Measurements from ENCODE around the gene SORCS3.

SORCS3 gene

DNA sequence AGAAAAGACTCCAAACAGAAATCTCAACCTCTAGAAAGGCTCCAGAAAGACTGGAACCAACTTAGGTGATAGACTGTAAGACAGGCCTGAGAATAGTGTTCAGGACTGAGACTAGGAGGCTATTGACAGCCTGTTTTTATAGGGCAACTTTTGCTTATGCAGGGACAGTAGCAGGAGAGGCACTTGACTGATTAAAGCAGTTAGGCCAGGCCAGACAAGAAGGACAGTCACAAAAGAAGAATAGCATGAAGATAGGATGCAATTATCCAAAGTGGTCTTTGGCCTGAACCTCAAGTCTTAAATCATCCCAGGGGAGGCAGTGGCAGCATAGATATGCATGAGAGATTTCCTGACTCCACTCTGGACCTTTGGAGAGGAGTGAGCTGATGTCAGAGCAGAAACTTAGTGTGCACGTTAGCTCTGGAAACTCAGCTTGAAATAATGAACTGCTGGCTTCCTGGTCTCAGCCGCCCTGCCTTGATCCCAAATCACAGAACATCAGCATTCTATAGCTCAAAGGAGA, 290.6 kb downstream of the SORCS3 start:
- Histone ChIP-seq H3K4me2 (no peak overlapping the region), H3K27ac (no peak overlapping the region), H2AFZ (ENCODE audit: low read depth) (no peak overlapping the region), H3K4me1 (ENCODE audit: low read depth, poor library complexity, severe bottlenecking) (no peaks in the 10 kb centered on the region), H3K4me3 (IDR thresholded peaks at IDR 0.05; ENCODE audit: insufficient read depth, low read depth, low read length) (no peak overlapping the region), H4K20me1 (ENCODE audit: insufficient read depth) (no peaks in the 10 kb centered on the region), H3K27me3 (ENCODE audit: insufficient read depth, low read depth) (no peaks in the 10 kb centered on the region), H3K79me2 (ENCODE audit: insufficient read depth, low read depth) (no peaks in the 10 kb centered on the region), H3K36me3 (ENCODE audit: insufficient read depth) (no peaks in the 10 kb centered on the region), H3K9ac (no peak overlapping the region)
- TF ChIP-seq, protein P1, sequence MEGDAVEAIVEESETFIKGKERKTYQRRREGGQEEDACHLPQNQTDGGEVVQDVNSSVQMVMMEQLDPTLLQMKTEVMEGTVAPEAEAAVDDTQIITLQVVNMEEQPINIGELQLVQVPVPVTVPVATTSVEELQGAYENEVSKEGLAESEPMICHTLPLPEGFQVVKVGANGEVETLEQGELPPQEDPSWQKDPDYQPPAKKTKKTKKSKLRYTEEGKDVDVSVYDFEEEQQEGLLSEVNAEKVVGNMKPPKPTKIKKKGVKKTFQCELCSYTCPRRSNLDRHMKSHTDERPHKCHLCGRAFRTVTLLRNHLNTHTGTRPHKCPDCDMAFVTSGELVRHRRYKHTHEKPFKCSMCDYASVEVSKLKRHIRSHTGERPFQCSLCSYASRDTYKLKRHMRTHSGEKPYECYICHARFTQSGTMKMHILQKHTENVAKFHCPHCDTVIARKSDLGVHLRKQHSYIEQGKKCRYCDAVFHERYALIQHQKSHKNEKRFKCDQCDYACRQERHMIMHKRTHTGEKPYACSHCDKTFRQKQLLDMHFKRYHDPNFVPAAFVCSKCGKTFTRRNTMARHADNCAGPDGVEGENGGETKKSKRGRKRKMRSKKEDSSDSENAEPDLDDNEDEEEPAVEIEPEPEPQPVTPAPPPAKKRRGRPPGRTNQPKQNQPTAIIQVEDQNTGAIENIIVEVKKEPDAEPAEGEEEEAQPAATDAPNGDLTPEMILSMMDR (conservative IDR thresholded peaks at IDR 0.05; ENCODE audit: low read depth, low read length): no peak

DNA sequence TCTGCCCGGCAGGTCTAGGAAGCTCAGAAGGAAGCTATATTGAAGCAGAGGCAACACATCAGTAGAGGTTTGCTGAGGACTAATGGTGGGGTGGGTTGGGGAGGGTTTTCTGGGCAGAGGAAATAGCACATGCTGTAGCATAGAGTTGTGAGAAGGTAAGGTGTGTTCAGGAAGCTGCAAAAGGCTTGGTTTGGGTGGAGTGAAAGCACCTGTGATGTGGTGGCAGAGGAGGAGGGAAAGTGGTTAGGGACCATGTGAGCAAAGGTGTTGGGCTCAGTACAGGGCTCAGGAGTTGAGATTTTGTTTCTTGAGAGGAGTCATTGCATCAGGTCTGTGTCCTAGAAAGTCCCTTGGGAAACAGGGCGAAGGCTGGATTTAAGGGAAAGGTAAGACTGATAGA, 294.6 kb downstream of the SORCS3 start:
- H3K4me2 ChIP-seq: no peak overlapping the region
- H3K79me2 ChIP-seq (ENCODE audit: insufficient read depth, low read depth): no peaks in the 10 kb centered on the region
- H3K4me1 ChIP-seq (ENCODE audit: low read depth, poor library complexity, severe bottlenecking): no peaks in the 10 kb centered on the region
- no peak overlapping the region for H2AFZ ChIP-seq (ENCODE audit: low read depth)
- no peak overlapping the region for H3K27ac ChIP-seq
- no peak overlapping the region for H3K9ac ChIP-seq
- H3K4me3 ChIP-seq (IDR thresholded peaks at IDR 0.05; ENCODE audit: insufficient read depth, low read depth, low read length): no peak overlapping the region
- no peaks in the 10 kb centered on the region for H4K20me1 ChIP-seq (ENCODE audit: insufficient read depth)
- H3K36me3 ChIP-seq (ENCODE audit: insufficient read depth): no peaks in the 10 kb centered on the region
- H3K27me3 ChIP-seq (ENCODE audit: insufficient read depth, low read depth): no peaks in the 10 kb centered on the region
- TF ChIP-seq, protein P1 (conservative IDR thresholded peaks at IDR 0.05; ENCODE audit: low read depth, low read length): no peak

DNA sequence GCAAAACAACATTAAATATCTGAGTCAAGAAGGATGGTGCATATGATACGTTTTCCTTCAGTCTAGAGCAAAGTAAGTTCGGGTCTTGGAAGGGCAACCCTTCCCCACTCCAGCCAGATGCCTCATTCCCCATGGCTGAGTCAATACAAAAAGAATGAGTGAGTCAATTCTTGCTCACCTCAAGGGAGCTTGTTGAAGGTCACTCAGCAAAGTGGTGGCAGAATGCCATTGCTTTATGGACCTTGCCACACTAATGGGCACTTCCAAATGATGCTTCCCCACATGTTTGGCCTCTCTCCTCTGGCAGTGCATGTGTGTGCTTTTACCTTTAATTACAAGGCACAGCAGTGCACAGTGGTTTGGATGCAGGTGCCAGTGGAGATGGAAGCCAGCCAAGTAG, 296.5 kb downstream of the SORCS3 start:
- TF ChIP-seq, protein P1 (conservative IDR thresholded peaks at IDR 0.05; ENCODE audit: low read depth, low read length): no peak
- Histone ChIP-seq H4K20me1 (ENCODE audit: insufficient read depth) (no peaks in the 10 kb centered on the region), H3K27me3 (ENCODE audit: insufficient read depth, low read depth) (no peaks in the 10 kb centered on the region), H3K4me2 (no peak overlapping the region), H3K9ac (no peak overlapping the region), H3K4me1 (ENCODE audit: low read depth, poor library complexity, severe bottlenecking) (no peaks in the 10 kb centered on the region), H2AFZ (ENCODE audit: low read depth) (no peak overlapping the region), H3K27ac (no peak overlapping the region), H3K79me2 (ENCODE audit: insufficient read depth, low read depth) (no peaks in the 10 kb centered on the region), H3K36me3 (ENCODE audit: insufficient read depth) (no peaks in the 10 kb centered on the region), H3K4me3 (IDR thresholded peaks at IDR 0.05; ENCODE audit: insufficient read depth, low read depth, low read length) (no peak overlapping the region)

DNA sequence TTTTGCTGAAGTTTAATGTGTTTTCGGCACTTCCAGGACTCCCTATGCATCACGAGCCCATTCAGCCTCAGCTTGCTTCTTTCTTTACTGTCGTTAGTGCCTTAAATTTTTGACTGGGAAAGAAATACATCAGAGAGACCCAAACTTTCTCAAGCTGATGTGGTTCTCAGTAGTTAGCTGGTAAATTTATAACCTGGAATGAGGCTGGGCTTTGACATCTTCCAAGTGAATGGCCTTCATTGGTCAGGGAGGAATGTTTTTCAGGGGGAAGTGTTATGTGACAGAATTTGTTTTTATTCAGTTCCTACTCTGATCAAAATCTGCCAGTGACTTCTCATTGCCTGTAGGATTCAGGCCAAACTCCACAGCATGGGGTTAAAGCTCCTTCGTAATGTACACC, 296.9 kb downstream of the SORCS3 start:
- Histone ChIP-seq H3K4me1 (ENCODE audit: low read depth, poor library complexity, severe bottlenecking) (no peaks in the 10 kb centered on the region), H3K9ac (no peak overlapping the region), H3K4me3 (IDR thresholded peaks at IDR 0.05; ENCODE audit: insufficient read depth, low read depth, low read length) (no peak overlapping the region), H3K27me3 (ENCODE audit: insufficient read depth, low read depth) (no peaks in the 10 kb centered on the region), H3K36me3 (ENCODE audit: insufficient read depth) (no peaks in the 10 kb centered on the region), H3K4me2 (no peak overlapping the region), H4K20me1 (ENCODE audit: insufficient read depth) (no peaks in the 10 kb centered on the region), H3K27ac (no peak overlapping the region), H3K79me2 (ENCODE audit: insufficient read depth, low read depth) (no peaks in the 10 kb centered on the region), H2AFZ (ENCODE audit: low read depth) (no peak overlapping the region)
- TF ChIP-seq, protein P1 (conservative IDR thresholded peaks at IDR 0.05; ENCODE audit: low read depth, low read length): no peak
